Measurements from ENCODE around the gene NXPH3.
"Not testable (repeated sequence)": the region's sequence is repeated elsewhere in the genome, so short reads cannot be mapped to it uniquely, and the experiment has no call there.

The NXPH3 gene

DNA sequence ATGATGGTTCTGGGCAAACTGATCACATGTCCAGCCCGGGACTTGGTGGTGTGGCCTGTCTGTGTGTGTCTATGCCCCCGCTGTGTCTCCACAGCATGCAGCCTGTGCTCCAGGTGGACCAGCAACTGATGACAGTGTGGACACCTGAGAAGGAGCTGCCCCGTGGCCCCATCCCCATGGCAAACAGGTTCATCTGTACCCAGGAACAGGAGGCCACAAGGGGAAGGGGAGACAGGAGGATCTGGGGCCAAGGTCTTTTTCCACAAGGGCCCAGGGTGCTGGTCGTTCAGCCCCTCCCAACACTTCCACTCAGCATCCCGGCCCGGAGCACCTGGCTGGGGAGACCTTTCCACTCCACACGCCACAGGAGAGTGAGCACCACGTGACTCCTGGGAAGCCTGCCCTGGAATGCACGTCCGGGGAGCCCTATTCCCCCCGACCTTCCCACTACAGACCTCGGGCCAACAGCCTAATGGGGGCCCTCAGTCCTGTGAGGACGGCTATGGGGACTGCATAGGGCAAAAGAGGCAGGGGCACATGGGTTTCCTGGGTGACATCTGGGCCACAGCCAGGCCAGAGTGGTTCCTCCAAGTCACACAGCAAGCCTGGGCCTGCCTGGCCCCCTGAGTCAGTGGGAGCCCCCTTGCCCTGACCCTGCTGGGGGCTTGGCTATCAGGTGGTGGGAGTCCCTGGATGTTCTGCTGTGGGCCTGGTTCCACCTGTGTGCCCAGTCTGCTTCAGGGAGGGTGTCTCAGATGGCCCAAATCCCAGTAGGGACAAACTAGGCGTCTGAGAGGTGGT lies 20.8 kb upstream of the NXPH3 start:
- DNase-seq, result no peak

DNA sequence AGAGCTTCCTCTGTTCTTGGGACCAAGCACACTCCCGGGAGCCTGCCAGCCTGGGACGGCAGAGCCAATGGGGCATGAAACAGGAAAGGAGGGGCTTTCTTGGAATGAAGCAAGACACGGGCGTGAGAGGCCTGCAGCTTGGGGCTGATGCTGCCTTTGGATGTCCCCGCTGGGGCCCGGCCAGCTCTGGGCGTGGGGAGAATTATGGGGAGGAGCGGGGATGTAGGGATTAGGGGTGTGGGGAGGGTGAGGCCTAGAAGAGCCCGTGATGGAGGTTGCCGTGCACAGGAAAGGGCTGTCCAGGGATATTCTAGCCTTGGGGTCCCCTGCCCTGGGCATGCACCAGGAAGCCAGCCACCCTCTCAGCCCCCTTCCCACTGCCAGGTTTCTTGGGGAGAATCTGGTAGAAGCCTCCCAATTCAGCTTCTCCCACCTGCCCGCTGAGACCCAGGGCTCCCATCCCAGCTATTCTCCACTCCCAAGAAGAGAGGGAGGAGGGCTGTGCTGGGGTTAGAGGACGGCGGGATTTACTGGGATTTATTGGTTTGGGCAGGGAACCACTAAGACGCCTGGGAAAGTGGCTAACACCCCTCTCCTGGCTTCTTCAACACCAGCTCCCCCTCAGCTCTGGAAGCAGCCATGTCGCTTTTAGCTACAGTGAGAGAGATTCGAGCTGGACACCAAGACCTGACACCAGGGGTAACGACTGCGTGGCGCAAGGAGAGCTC lies 20.0 kb upstream of the NXPH3 start:
- DNase-seq, result no peak

DNA sequence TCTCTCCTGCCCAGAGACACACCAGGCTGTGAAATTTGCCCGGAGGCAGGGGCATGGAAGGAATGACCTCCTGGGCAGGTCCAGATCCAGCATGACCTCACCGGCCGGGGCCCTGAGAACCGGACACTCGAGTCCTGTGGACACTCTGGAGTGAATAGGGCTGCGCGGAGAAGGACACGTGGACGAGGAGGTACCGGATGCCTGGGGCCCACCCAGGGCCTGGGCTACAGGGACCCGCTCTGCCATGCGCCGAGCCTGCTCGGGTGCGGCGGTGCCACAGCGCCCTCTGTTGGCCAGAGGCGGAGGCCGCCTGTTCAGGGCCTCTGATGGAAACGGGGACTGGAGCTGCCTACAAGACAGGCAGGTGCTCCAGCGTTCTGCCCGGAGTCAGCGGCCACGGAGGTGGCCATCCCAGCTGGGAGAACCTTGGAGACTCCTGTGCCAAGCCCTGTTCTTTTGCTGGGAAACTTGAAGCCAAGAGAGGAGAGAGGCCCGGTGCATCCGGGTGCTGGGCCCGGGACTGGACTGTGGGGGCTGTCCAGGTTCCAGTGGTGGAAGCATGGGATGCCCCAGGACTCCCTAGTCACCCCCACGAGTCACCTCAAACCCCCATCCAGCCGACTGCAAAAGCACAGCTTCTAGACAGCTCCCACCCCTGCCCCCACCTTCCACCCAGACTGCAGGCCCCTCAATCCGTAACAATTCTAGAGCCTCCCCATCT lies 19.3 kb upstream of the NXPH3 start:
- DNase-seq, result peak; percentile 86 to 90

DNA sequence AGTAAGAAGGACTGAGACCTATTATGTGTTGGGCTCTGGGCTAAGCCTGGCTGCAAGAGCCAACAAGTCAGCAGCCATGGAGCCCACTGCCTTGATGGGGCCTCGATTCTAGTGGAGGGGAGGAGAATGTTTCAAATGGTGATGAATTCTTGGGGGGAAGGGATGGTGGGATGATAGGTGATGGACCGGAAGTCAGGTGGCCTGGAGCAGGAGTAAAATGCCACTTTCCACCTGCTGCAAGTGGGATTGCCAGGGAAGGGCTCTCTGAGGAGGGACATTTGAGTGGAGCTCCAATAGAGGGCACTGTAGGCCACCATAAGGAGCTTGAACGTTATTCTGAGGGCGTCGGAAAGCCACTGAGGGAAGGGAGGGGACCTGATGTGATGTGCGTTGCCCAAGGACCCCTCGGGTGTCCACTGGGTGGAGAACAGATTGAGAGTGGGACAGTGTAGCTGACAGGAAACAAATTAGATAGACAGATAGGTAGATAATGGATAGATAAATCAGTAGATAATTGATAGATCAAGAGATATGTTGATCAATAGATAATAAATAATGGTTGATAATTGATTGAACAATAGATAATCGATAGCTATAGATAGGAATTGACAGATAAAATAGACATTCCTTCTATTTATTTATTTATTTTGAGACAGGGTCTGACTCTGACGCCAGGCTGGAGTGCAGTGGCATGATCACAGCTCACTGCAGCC lies 18.2 kb upstream of the NXPH3 start:
- peak in 1 of 2 donors; percentile 38 for DNase-seq

DNA sequence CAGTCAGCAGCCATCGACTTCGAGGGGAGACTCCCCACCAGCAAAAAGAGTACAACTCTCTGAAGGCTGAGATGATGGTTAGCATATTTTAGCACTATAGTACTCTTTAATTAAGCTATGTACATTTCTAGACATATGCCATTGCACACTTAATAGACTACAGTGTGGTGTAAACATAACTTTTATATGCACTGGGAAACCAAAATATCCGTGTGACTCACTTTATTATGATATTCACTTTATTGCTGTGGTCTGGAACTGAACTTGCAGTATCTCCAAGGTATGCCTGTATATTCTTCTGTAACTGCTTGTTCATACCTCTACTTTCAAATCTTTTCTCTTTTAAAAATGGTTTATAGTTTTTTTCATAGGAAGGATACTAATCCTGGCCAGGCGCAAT lies 11.0 kb upstream of the NXPH3 start:
- DNase-seq, result no peak

DNA sequence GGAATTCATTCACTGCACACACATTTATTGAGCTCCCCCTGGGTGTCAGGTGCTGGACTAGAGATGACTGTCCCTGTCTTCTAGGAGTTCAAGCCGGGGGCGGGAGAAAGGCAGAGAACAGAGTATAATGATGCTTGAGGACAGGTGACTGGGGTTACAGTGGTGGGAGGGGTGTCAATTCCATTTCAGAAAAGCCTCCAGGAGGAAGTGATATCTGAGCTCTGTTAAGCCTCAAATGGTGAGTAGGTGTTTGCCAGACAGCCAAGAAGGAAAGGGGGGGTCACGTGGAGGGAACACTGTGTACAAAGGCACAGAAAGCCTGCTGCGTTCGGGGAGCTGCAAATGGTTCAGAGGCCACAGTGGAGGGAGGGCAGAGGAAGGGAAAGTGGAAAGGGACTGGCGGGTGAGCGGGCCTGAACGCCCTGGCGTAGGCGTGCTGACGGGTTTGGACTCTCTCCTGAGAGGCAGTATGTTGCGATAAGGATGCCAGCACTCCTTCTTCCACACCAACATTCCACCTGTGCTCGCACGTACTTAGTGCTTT lies 9.7 kb upstream of the NXPH3 start:
- no peak for DNase-seq

DNA sequence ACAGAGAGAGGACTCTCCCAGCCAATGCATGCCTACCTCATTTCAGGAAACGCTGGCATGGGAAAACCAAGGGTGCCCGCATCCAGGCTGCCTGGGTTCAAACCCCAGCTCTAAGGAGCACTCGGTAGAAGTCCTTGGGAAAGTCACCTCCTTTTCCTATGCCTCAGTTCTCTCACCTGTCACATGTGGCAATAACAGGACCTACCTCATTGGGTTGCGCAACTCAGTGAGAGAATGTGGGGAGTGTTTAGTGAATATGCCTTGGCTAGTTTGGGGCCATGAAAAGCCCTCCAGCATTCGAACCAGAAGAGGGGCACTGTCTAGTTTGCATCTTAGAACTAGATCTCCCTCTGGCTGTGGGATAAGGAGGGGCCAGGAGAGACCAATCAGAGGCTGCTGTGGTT lies 9.0 kb upstream of the NXPH3 start:
- no peak for DNase-seq

DNA sequence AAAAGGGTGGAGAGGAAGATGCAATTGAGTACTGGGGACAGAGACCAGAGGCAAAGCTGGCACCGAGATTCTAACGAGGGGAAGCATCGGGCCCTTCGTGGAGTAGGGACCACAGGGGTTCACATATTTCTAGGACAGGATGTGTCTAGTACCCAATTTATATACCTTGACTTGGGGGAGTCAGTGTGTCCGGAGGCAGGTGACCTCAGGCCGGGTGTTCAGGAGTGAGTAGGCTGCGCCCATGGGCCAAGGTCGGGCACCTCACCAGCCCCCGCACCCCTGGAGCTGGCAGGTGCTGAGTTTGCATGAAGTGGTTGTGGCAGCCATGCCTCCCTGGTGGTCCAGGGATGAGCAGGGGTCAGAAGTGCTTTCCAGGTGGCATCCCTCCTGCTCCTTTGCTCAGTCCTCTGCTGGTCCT lies 8.6 kb upstream of the NXPH3 start:
- no peak for DNase-seq

DNA sequence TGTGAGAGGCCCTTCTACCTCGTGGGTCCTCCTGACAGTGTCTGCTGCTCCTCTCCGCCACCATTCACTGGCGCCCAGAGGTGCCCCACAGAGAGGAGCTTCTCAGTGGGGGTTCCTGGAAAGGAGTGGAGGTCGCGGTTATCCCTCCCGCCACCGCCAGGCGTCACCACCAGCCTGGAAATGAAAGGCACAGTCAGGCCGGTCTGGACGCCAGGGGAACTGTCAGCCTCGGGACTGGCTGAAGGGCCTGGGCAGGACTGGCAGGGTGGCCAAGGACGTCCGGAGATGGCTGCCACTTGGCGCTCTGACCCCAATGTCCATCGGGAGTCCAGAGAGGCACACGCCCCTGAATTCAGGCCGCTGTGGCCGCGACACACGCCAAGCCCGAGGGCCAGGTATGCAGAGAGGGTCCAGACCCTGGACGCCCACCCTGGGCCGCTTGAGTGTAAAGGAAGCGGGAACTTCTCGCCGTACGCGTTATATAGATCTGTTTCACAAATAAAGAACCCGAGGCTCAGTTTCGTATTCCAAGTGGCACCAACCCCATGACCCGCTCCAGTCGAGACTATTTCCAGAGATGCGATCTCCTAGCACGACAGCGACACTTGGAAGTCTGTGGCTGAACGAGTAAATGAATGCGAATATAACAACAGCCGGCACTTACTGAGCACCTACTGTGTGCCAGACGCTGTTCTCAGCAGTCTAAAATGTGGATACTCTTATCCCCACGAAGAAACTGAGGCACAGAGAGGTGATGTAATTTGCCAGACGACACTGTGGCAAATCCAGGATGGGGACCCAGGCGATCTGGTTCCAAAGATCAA lies 7.6 kb upstream of the NXPH3 start:
- peak; percentile 90 to 92 for DNase-seq

DNA sequence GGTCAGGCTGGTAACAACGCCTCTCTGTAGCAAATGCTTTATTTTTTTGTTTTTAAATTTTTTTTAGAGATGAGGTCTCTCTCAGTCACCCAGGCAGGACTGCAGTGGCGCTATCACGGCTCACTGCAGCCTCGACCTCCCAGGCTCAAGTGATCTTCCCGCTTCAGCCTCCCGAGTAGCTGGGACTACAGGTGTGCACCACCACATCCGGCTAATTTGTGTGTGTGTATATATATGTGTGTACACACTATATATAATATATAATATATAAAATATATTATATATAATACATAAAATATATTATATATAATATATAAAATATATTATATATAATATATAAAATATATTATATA lies 7.0 kb upstream of the NXPH3 start:
- DNase-seq, result not testable (repeated sequence)

DNA sequence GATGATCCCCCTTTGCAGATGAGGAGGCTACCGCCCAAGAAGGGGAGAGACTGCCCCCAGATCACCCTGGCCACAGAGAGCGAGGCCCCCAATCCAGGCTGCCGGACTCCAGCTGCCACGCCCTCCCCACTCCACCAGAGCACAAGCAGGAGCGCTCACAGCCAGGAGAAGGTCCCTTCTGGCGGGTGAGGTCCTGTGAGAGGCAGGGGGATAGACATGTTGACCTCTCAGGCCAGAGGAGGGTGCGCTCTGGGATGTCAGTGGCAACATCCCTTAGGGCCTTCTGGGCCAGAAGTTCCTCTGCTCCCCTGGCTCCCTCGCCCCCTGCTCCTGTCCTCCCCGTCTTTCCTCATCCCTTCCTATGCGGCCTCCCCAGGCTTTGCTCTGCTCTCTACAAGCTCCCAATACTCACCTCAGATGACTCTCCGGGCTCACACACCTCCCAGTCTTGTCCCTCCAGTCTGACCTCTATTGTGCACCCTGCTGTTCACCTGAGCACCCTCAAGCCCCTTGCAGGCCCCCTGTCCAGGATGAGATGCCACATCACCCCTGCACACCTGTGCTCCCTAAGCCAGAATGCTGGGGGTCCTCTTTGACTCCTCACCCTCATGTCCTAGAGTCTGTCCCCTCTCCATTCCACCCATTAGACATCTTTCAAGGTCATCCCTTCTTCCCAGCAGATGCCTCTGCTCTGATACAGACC lies 5.0 kb upstream of the NXPH3 start:
- no peak for DNase-seq

DNA sequence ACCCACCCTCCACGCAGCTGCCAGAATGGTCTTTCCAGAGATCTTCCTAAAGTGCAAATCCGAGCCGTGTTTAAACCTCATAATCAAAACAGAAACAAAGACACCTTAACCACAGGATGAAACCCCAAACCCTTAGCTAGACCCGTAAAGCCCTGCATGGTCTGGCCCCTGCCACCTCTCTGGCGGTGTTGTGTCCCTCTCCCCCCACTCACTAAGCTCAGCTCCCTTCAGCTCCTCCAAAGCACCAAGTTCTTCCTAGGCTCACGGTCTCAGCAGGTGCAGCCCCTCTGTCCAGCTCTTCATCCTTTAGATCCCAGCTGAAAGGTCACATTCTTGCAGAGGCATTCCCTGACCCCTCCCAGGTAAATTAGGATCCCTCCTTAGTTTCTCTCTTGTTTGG lies 4.4 kb upstream of the NXPH3 start:
- no peak for DNase-seq

DNA sequence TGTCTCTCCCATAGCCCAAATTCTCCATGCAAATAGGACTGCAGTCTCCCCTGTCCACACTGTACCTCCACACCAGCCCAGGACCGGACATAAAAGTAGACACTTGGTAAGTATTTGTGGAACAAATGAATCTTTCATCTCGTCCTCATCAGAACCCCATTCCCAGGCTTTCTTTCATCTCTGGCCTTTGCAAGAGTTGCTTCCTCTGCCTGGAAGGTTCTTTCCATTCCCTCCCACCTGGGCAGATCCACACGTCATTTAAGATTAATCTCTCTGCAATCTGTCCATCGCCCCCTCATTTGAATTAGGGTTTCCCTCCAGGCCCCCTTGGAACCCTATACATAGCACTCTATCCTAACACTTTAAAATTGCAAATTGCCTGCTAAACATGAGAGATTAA lies 3.9 kb upstream of the NXPH3 start:
- no peak for DNase-seq

DNA sequence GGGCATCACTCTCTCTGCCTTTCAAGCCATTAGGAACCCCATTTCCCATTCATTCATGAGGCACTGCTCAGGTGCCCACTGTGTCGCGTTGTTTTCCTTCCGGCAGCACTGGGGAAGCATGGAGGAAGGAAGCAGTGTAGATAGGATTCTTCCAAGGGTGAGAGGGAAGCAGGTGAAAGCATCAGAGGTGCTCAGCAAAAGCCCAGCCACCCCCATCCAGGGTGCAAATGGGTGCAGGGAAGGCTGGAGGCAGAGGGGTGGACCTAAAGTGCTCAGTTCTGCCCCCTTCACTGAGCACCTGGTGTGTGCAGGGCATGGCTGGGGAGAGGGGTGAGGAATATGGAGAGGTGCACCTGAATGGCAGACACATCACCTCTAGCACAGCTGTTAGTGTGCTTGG lies 3.4 kb upstream of the NXPH3 start:
- no peak for DNase-seq

DNA sequence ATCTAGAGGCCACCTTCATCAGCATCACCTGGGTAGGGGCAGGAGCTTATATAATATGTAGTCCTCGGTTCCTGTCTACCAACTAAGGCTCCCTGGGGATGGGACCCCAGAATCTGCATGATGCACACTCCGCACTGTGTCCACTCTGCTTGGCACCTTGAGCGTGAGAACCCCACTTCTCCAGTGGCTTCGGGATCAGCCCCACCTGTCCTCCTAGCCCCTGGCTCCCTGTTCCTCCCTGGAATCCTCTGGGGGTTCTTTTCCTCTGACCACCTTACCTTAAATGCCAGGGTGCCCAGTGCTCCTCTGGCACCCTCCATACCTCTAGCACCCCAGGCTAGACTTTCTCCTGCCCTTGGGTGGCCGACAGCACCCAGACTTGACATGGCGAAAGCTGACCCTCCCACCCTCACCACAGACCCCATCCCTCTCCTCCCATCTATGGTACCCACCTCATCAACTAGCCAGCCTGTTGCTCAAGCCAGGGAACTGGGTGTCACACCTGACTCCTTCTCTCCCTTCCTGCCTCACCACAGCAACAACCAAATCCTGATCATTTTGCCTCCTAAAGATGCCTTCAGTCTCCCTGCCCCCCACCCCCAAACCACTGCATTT lies 2.8 kb upstream of the NXPH3 start:
- no peak for DNase-seq

DNA sequence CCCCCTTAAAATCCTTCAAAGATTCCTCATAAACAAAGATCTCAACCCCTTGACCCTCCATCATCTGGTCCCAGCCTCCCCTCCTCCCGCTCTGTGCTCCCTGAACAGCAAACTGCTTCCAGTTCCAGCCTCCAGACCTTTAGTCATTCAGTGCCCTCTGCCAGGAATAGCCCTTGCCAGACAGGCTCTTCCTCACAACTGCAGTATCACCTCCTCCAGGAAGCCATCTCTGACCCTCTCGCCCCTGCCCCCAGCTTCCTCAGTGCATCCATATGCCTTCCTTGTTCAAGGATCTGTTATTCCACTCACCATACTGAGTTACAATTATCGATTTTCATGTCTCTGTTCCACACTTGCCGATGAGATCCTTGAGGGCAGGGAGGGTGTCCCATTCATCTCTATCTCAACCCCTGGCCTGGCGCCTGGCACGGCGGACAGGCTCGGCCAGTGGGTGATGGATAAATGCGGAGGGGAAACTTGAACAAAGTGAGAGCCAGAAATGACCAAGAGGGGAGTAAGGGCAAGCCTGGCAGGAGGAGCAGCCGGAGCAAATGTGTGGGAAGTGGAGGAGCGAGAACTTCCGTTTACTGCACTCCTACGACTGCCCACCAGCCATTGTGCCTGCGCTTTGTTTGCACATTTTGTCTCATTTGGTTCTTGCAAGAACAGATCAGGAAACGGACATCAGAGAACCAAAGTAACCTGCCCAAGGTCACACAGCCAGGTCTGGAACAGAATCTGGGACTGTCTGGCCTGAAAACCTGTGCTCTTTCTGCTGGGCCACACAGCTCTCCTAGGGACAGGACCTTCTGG lies 2.0 kb upstream of the NXPH3 start:
- DNase-seq, result no peak

DNA sequence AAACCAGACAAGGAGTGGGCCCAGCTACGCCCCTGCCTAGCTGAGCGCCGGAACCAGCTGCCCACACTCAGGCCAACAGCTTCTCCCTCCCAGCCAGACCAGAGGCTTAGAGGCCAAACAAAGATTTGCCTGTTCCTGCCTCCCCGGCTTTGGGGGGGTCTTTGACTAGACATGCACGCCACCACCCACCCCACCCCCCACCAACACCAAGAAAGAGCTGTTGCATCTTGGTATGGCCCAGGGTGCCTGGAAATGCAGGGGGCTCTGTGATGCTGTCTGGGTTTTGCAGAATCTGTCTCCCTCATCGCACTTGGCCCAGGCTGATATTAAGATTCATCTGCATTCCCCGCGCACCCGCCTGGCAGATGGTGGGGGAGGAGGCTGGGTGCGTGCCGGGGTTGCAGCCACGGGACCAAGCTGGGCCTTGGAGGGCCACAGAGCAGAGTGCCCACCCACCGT lies 1.3 kb upstream of the NXPH3 start:
- no peak for DNase-seq

DNA sequence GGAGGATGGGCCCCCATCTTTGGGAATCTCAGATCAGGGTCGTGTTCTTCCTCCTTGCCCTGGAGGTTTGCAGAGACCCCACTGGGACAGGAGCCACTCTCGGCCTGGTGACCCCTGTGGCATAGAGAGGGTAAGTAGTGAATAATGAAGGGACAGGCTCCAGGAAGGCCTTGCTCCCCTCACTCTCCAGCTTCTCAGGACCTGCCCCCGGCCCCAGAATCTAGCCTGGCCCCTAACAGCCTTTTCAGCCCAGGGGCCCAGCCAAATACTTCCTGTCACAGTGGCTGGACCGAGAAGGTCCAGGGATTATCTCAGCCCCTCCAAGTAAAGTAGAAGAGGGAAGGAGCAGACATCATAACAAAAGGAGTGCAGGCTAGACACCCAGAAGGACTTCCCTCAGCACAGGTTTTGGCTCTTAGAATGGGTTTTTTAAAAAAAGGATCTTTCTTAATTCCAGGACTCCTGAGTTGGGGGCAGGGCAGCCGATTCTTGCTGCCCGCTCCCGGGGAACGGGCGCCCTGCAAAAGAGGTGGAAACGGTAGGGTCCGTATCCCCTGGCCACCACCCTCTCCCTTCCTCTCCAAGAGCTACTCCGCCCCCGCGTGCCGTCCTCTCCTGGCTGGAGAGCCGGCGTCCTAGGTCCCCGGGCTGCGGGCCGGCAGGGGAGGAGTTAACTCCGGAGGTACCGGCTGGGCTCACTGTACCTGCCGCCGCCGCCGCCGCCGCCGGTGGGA lies 559 bp upstream of the NXPH3 start:
- no peak for DNase-seq

Data from stimulated activated CD4-positive, alpha-beta T cell treated with anti-CD3 and anti-CD28 coated beads, Interleukin-2, amount 100 ng/mL, for 24 hours (primary cell).